Right ventricle myocardium superior (tissue), 1 donor: ENCODE results near the gene ZDHHC11. TPM values are rescaled to one million over a fixed set of nuclear protein-coding genes. Genes with fewer than 3 reads are reported as not detected.
"Not testable (repeated sequence)": the region's sequence is repeated elsewhere in the genome, so short reads cannot be mapped to it uniquely, and the experiment has no call there.

Experiments
- ATAC-seq: fragments of 200-7000 bp; cut with Tn5 transposase; one replicate; pipeline ENCODE4 v1.9.1; 2020; ENCODE audit warnings: mild to moderate bottlenecking; ENCODE audit not compliant: poor library complexity
- DNase-seq: peaks from one replicate; pipeline ENCODE4 v3.0.0-alpha.2; 2020
- intact Hi-C: fragments of 100-400 bp; cut with DNase I; formaldehyde crosslinking; loops from one replicate; pipeline ENCODE4 v1.11.2; 2022
- total RNA-seq: library from RNA; stranded (reverse); fragmentation: NEBNext Ultra II Directional; extraction: Animal tissue kit (Norgen Biotek cat#: 25700); gene quantifications from one replicate; pipeline ENCODE4 v1.2.1, GENCODE V29; 2021
- donor health status: DM: no; HTN: yes; CAD: no; lungs with severe emphysema.

The ZDHHC11 gene
- total RNA-seq, 1 donor from 2014 or later: 55.6 TPM

DNA sequence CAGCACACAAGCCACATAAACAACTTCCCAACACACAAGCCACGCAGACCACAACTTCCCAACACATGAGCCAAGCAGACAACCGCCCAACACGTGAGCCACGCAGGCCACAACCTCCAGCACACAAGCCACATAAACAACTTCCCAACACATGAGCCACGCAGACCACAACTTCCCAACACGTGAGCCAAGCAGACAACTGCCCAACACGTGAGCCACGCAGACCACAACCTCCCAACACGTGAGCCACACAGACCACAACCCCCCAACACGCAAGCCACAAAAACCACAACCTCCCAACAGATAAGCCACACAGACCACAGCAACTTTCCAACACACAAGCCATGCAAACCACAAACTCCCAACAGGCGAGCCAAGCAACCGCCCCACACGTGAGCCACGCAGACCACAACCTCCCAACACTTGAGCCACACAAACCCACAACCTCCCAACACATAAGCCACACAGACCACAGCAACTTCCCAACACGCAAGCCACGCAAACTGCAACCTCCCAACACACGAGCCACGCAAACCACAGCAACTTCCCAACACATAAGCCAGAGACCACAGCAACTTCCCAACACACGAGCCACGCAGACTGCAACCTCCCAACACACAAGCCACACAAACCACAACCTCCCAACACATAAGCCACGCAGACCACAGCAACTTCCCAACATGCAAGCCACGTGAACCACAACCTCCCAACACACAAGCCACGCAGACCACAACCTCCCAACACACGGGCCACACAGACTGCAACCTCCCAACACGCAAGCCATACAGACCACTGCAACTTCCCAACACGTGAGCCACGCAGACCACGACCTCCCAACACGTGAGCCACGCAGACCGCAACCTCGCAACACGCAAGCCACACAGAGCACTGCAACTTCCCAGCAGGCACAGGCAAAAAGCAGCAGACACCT, 31.7 kb upstream of the ZDHHC11 start:
- intact Hi-C loops: no loop called here
- no peak for ATAC-seq
- DNase-seq: no peak

DNA sequence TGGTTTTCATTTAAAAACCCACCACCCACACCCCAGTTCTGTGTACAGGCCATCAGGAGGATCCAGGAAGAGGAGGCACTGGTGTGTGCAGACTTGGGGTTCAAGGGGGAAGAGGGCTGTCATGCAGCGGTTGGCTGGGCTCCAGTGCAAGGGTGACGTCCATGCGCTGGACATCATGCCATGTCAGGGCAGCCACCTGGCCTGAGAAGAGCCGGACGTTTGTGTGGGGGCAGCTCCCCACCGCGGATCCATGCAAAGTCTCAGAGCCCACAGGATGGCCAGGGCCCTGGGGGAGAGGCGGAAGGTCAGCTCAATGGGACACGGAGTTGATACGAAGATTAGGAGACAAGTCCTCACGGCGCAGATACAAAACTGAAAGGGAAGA, 30.8 kb upstream of the ZDHHC11 start:
- no peak for ATAC-seq
- intact Hi-C loops: no loop called here
- DNase-seq: no peak

DNA sequence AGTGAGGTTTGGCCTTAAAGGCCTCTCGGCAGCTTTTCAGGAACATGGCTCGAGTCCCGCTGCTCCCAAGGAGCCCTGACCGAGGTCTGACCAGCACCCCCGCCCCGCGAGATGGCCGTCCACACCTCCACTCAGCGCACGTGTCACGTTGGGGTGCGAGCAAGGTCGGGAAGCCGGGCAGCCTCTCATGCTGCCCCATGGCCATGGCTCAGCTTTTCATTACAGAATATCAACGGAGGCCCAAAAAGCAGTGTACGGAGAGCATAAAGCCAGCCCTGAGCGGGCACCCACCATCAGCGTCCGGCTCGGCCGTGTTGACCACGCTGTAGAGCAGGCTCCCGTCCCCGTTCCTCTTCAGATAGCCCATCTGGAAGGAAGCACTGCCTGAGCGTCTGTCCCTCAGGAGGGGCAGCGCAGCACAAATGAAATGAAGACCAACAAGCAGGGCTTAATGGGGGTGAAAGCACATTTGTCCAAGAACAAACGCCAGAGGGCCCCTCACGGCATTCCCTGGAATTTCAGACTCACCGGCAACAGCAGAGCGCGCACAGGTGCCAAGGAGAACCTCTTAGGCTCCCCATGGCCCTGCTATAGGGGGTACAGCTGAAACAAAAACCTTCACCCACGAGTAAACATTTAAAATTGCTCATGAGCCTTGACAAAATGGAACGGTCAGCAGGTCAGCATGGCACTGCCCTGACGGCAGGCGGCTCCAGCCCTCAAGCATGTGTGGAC, 30.2 kb upstream of the ZDHHC11 start:
- intact Hi-C loops: no loop called here

DNA sequence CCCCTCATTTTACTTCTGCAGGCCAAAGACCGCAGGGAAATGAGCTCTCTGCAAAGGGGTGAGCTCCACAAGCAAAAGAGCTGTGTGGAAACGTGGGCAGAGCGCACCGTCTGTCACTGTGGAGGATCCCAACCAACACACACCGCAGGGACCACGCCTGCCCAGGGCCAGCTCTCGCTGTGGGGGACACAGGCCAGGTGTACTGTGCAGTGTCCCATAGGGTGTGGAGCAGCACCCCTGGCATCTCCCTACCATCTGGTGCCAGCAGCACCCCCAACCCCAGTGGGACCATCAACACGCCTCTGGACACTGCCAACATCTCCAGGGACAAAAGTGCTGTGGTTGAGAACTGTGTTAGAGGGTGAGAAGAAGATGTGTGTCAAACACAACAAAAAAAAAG, 27.9 kb upstream of the ZDHHC11 start:
- ATAC-seq, intact Hi-C loops, DNase-seq: not testable (repeated sequence)

More for the DNA sequence above, 30.2 kb upstream of the ZDHHC11 start:
- no peak for ATAC-seq
- DNase-seq: no peak

DNA sequence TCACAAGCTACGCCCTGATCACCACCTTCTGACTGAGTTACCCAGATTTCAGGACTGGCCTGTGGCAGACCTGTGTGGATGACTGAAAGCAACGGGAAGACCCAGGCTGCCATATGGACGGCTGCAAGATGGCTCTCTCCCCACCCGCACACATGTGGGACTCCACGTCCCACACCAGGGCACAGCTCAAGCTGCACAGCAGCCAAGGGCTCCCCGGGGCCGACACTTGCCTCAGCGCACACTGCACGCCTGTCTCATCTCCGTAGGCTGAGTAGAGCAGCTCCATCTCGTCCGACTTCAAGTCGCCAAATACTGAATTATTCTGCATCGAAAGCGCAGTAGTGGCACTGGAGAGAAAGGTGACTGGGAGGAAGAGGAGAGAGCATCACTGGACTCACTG, 27.3 kb upstream of the ZDHHC11 start:
- ATAC-seq (no peak), DNase-seq (peak; percentile 36)
- intact Hi-C loops: no loop called here

DNA sequence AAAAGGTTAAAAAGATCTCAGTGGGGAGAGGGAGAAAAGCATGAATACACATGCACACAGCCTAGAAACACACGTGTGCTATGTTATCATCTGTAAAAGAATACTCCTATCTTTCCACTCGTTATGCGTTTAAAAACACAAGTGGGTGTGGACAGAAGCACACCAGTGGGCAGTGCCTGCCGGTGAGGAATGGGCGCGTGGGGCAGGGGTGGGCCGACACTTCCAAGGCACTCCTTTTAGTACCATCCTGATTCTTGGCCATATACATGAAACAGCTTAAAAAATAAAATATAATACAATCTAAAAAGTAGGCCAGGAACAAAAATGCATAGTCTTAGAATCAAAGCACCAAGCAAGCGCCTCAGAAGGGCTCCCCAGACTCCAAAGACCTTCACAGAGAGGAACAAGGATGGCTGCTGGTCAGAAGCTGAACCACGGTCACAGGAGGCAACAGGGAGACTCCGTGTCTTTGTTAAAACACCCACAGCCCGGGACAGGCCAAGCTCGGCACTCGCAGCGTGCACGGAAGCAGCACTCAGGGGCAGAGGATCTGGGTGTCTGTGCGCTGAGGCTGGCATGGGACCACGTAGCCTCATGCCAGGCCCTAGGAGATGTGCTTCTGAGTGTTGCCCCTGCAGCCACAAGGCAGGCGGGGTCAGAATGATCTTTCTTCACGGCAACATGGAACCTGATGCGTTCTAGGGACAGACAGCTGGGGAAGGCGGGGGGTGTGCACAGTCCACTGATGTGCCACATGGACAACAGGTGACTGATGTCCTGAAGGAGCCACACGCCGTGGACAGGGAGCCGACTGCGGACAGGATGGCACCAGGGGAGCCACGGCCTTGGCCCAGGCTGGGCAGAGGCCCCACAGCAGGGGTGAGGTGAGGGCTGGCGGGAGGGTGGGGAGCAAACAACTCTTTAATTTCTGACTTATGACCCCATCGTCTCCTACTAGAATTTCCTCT, 25.9 kb upstream of the ZDHHC11 start:
- DNase-seq: peak; percentile 38
- intact Hi-C loops: no loop called here
- no peak for ATAC-seq

DNA sequence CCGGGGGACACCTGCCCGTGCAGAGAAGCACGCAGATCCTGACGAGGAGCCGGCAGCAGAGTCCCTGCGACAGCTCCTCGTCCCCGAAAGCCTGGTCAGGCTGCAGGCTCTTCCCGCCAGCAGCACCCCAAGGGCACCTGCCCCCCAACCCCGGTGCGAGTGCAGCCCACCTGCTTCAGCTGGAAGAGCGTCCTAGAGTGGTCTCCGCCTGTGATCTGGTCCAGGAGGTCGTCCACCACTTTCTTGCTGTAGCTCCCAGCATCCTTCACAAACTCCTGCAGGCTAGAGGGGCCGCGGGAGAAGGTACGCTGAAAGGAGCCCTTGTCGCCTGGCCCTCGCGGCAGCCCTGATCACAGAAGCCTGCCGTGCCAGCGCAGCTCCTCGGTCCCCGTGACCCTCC, 25.1 kb upstream of the ZDHHC11 start:
- ATAC-seq (no peak), DNase-seq (no peak)
- intact Hi-C loops: no loop called here

DNA sequence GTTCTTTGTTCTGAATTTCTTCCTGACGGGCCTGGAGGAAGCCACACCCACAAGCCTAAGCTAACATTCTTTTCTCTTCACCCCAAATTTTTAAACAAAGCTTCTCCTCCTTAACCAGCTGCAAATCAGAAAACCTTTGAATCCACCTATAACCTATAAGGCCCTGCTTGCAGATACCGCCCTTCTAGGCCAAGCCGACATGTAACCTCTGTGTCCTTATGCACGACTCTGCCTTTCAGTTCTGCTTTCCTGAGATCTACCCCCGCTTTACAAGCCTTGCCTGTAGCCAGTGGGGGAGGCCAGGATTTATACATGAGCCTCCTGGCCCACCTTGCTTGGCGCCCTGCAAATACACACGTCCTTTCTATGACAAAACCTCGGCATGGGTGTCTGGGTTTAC, 22.5 kb upstream of the ZDHHC11 start:
- intact Hi-C loops: no loop called here
- no peak for ATAC-seq
- DNase-seq: no peak

DNA sequence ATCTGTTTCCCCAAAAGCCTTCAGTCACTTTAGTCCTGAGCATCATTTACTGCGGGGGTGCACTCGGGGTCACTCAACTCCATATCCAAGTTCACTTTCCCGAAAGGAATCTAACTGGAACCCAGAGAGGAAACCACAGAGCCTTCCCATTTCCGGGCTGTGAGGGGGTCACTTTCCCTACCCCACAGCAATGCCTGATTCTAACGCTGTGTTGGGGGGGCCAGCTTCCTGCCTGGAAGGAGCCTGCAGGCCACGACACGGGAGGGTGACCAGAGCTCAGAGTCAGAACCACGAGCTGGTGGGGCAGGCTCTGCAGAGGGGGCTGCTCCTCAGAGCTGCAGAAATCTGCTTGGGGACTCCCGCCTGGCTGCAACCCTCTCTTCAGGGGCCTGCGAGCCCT, 21.5 kb upstream of the ZDHHC11 start:
- ATAC-seq (no peak), DNase-seq (peak; percentile 34)
- intact Hi-C loops: no loop called here

DNA sequence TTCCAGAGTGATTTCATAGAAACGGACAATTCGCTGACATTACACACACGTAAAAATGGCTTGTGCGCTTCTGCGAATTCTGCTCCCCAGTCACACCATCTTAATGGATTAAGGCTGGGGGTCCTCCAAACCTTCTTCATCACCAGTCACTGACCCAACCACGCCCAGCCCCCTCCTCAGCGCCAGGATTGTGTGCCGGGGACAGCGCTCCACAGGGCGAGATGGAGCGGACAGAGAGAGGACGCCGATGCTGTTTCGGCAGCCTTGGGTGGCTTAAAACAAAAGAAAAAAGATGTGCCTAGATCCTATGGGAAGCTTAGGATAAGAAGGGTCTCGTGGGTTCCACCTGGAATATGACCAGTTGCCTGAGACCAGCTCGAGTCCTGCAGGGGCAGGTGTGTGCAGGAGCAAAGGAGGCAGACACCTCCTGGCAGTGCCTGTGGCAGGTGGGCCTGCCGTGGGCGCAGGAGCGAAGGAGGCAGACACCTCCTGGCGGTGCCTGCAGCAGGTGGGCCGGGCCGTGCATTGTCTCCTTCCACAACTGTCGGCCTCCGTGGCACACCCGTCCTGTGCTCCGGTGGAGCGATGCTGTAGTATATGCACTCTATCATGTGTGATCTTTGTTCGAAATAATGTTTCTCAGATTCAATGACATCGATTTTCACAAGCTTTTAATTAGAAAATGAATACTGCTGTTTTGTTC, 21.0 kb upstream of the ZDHHC11 start:
- ATAC-seq: no peak
- no peak for DNase-seq
- intact Hi-C loops: no loop called here

DNA sequence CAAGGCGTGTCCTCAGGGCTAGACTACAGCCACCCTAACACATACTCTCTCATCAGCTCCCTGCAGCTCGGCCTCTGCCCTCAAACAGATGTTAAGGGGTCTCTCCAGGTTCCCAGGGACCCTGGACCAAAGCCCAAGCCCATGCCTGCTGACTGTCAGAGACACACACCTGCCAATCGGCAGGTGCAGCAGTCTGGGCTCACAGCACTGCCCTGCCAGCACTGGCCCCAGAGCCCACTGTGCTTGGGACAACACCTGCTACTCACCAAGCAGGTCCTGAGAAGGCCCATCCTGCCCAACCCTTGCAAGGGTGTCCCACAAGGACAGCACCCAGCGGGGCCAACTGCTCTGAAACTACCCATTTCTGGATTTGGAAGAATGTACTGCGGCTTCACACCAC, 20.2 kb upstream of the ZDHHC11 start:
- intact Hi-C loops: no loop called here
- DNase-seq (no peak), ATAC-seq (no peak)

DNA sequence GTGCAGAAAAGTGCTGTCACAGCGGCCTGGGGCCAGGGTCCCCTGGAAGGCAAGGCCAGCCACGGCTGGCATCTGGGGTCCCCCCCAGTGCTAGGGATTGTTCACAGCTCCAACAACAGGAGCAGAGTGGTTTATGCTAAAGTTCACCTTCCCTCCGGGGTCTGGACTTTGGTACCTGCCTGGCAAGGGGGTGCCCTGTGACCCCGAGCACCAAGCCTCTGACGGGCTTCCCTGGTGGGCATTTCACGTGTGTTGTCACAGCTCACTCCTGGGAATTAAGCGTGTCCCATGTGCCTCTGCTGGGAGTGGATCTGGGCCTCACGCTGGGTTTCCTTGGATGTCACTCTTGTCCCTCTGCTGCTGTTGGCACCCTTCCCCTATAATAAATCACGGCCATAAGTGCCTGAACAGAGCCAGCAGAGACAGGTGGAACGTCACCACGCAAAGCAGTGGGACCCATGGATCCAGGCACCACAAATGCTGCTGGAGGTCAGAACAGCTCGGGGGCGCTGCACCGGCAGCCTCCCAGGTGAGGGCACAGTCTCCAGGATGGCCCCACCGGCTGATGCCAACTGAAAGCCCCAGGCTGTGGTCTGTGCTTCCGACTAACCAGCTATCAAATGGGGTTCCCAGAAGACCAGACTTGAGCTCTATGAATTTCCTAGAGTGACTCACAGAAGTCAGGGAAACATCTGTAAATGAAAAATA, 17.8 kb upstream of the ZDHHC11 start:
- intact Hi-C loops: no loop called here
- ATAC-seq (no peak), DNase-seq (no peak)

DNA sequence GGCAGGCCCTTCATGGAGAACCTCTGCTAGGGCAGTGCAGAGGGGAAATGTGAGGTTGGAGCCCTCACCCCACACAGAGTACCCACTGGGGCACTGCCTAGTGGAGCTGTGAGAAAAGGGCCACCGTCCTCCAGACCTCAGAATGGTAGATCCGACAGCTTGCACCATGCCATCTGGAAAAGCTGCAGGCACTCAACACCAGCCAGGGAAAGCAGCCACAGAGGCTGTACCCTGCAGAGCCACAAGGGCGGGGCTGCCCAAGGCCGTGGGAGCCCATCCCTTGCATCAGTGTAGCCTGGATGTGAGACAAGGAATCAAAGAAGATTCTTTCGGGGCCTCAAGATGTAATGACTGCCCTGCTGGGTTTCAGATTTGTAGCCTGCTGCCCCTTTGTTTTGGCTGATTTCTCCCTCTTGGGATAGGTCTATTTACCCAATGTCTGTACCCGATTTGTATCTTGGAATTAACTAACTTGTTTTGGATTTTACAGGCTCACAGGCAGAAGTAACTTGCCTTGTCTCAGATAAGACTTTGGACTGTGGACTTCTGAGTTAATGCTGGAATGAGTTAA, 16.6 kb upstream of the ZDHHC11 start:
- ATAC-seq (no peak), DNase-seq (peak; percentile 37)
- intact Hi-C loops: no loop called here

DNA sequence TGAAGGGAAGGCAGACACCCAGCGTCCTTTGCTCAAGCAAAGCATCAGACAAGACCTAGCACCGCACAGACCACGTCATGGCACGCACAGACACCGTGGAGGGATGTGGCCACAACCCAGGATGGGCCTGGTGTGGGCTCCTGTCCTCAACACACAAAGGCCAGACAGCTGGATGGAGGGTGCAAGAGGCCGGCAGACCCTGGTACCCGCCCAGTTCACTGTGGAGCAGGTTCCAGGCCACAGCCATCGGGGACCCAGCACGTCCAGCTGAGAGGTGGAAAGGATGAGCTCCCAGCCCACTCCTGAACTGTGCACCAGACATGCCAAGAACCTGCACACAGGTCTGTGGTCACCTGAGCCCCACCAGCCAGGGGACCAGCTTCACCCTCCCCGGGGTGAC, 15.0 kb upstream of the ZDHHC11 start:
- ATAC-seq: no peak
- no peak for DNase-seq
- intact Hi-C loops: no loop called here

DNA sequence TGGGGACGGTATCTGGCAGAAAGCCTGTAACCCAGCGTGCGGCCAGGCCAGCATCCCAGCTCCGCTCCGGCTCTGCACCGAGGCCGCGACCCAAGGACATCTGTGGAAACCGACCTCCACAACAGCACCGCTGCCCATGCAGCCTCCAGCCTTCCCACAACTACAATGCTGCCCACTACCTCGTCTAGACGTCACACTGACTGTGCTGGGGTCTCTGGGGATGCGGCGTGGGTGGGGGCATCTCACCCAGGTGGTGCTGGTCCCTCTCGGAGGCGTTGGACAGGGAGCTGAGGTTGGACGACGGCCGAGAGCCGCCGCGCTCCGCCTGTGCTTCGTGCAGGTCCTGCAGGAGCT, 14.4 kb upstream of the ZDHHC11 start:
- no peak for ATAC-seq
- intact Hi-C loops: no loop called here
- DNase-seq: peak; percentile 27

DNA sequence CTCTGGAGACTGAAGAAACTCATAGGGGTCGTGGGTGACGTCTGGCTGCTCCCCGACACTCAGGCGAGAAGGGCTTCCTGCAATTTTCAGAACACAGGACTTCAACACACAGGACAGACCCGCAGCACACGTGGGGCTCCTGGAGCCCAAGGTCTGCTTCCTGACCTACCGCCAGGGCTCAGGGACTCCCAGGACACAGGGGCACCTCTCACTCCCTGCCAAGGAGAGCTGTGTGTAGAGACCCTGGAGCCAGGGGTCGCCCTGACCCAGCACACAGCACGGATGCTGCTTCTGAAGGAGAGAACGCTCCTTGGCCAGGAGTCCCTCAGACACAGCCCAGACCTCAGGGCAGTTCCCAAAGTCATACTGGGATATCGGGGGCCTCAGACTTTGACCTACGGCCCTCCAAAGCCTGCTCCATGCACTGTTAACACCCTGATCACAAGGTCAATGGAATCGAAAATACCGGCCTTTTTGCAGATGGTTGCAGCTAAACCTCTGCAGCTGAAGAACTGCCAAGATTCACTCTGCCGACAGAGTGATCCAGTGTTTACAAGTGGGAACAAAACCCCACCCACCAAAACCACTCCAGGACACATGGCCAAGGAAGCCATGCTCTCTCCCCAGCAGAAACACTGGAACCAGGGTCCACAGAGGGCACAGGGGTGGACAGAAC, 13.8 kb upstream of the ZDHHC11 start:
- intact Hi-C loops: no loop called here
- no peak for ATAC-seq
- no peak for DNase-seq

DNA sequence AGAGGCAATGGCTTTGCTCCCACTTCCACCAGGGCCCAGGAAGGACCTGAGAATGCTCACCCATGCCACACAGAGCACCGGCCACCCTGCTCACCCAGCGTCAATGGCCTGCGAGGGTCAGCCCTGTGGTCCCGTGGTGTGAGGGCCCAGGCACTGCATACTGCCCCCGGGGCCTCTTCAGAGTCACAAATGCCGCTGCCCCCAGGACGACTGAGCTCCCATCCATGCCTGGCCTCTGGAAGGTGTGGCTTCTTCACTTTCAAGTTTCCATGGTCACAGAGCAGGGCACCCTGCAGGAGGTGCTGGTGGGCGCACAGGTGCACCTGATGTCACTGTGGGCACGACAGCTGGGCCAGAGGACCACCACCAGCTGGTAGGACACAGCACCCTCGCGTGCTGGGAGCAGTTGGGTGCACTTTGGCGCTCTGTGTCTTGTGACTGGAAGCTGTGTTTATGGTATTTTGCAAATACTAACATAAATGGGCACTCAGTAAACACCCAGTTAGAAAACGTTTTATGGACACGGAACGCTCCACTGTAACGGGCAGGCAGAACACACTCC, 12.5 kb upstream of the ZDHHC11 start:
- ATAC-seq: no peak
- intact Hi-C loops: no loop called here

More for the DNA sequence above, 12.5 kb upstream of the ZDHHC11 start:
- DNase-seq: no peak
